Measurements from ENCODE around the gene CDA. TPM values are rescaled to one million over a fixed set of nuclear protein-coding genes. Genes with fewer than 3 reads are reported as not detected.

Gene CDA
- total RNA-seq, 1 experiment from 2014 or later = 6.5 TPM

GRCh38 chr1:20626524-20626923, 37.6 kb downstream of the CDA start:
- H3K27me3 Mint-ChIP-seq (ENCODE audit: low read depth) = no peaks in the 10 kb centered on the region; the same call in 1 of the 2 replicates
- peaks cover 24 to 29% of the 10 kb centered on the region in 2 experiments for H3K9me3 Mint-ChIP-seq

More at GRCh38 chr1:20626524-20626923, 37.6 kb downstream of the CDA start:
- H3K27me3 ChIP-seq (ENCODE audit: insufficient read depth, low read length) = no peaks in the 10 kb centered on the region
- no peak overlapping the region for H3K56ac ChIP-seq (ENCODE audit: insufficient read length, low read depth, low read length)
- H2BK120ac ChIP-seq (ENCODE audit: low read depth, low read length, poor library complexity, severe bottlenecking) = no peak overlapping the region
- no peak overlapping the region for H3K27ac ChIP-seq (ENCODE audit: insufficient read length, low read depth, low read length)
- peaks cover 39 to 40% of the 10 kb centered on the region in 2 experiments for H3K4me1 Mint-ChIP-seq
- DNase-seq = no peak
- peaks cover 0 to 27% (median 19%) of the 10 kb centered on the region in 3 experiments; a peak in 6 of 7 replicates for H3K36me3 Mint-ChIP-seq (ENCODE audit: insufficient read depth in 1 of 3, low read depth in 3 of 3)
- H3K4ac ChIP-seq (ENCODE audit: low read depth, low read length) = no peak overlapping the region
- no peak for TF ChIP-seq CTCF (conservative IDR thresholded peaks at IDR 0.05)
- H4K5ac ChIP-seq (ENCODE audit: insufficient read length, low read depth, low read length) = no peak overlapping the region
- peaks cover 6% of the 10 kb centered on the region; the same call in 1 of the 2 replicates for H3K4me1 ChIP-seq (ENCODE audit: insufficient read depth, low read length)
- H3K27ac Mint-ChIP-seq = peak overlapping the region in 1 of 3 experiments; percentile 48; a peak in 3 of 7 replicates
- H3K18ac ChIP-seq (ENCODE audit: insufficient read length, low read depth, low read length) = no peak overlapping the region
- peak overlapping the region; percentile 92 for H2AK5ac ChIP-seq (ENCODE audit: insufficient read length, low read length)
- H3K9ac ChIP-seq (ENCODE audit: extremely low read depth, insufficient read length, low read length) = no peak overlapping the region
- no peak overlapping the region for H3K23ac ChIP-seq (ENCODE audit: insufficient read length, low read depth, low read length)
- no peak overlapping the region for H3K14ac ChIP-seq (ENCODE audit: insufficient read depth, low read length)
- WGBS (ENCODE audit: extremely low coverage, insufficient read length, low lambda C conversion rate) = no CpG with 5 or more reads among the region's 1 CpG
- no peak overlapping the region for H2BK5ac ChIP-seq (ENCODE audit: insufficient read length, low read length)
- peaks cover 12% of the 10 kb centered on the region for H3K9me3 ChIP-seq (ENCODE audit: control insufficient read depth, low read depth, low read length)
- no peaks in the 10 kb centered on the region for H4K20me1 ChIP-seq (ENCODE audit: control insufficient read depth, insufficient read depth, insufficient read length)
- no peaks in the 10 kb centered on the region for H3K79me2 ChIP-seq (ENCODE audit: insufficient read depth, low read length)
- H3K4me2 ChIP-seq (ENCODE audit: insufficient read depth, insufficient read length, low read length) = no peak overlapping the region
- H4K91ac ChIP-seq (ENCODE audit: insufficient read length, low read depth, low read length) = peak overlapping the region; percentile 45
- H2BK15ac ChIP-seq (ENCODE audit: low read depth, low read length) = no peak overlapping the region; the same call in 1 of the 2 replicates
- peak overlapping the region; percentile 87 for H2BK12ac ChIP-seq (ENCODE audit: insufficient read length, low read depth, low read length)
- H3T11ph ChIP-seq (ENCODE audit: low read length) = no peak overlapping the region
- H4K8ac ChIP-seq (replicated peaks; ENCODE audit: insufficient read length, low read depth, low read length) = no peak overlapping the region
- H2BK20ac ChIP-seq (ENCODE audit: low read depth, low read length, poor library complexity, severe bottlenecking) = no peak overlapping the region
- H2AFZ ChIP-seq (ENCODE audit: low read length) = no peak overlapping the region
- H3K23me2 ChIP-seq (ENCODE audit: insufficient read length, low read depth, low read length, poor library complexity, severe bottlenecking) = no peaks in the 10 kb centered on the region
- H3K4me3 Mint-ChIP-seq = no peak overlapping the region
- H3K79me1 ChIP-seq (ENCODE audit: insufficient read depth, low read depth, low read length, poor library complexity, severe bottlenecking) = no peaks in the 10 kb centered on the region

All from H9 (cell line).